HG02588 (cell line): ENCODE data around the gene KLHL29.

Source experiments
- ATAC-seq: cut with Tn5 transposase; IDR thresholded peaks from one replicate; pipeline ENCODE4 v1.9.1; 2021; ENCODE audit warnings: mild to moderate bottlenecking, moderate library complexity; ENCODE audit not compliant: unreplicated experiment

The KLHL29 gene

GRCh38 chr2:23622466-23622865 lies 237.5 kb downstream of the KLHL29 start:
- ATAC-seq: no peak

- no peak for ATAC-seq
Measured at GRCh38 chr2:23622966-23623675, 238.1 kb downstream of the KLHL29 start.

GRCh38 chr2:23624378-23624777 lies 239.4 kb downstream of the KLHL29 start:
- no peak for ATAC-seq

GRCh38 chr2:23624915-23625314 lies 239.9 kb downstream of the KLHL29 start:
- no peak for ATAC-seq

- no peak for ATAC-seq
Measured at GRCh38 chr2:23625726-23626125, 240.7 kb downstream of the KLHL29 start.

GRCh38 chr2:23626701-23627230 lies 241.8 kb downstream of the KLHL29 start:
- ATAC-seq: no peak

- ATAC-seq: no peak
Measured at GRCh38 chr2:23627236-23628009, 242.4 kb downstream of the KLHL29 start.

- ATAC-seq: no peak
Measured at GRCh38 chr2:23628926-23629771, 244.2 kb downstream of the KLHL29 start.

GRCh38 chr2:23629772-23630480 lies 244.9 kb downstream of the KLHL29 start:
- ATAC-seq: no peak

- ATAC-seq: no peak
Measured at GRCh38 chr2:23630961-23631360, 246.0 kb downstream of the KLHL29 start.

GRCh38 chr2:23631389-23631788 lies 246.4 kb downstream of the KLHL29 start:
- no peak for ATAC-seq

- no peak for ATAC-seq
Measured at GRCh38 chr2:23632386-23632785, 247.4 kb downstream of the KLHL29 start.

- ATAC-seq: no peak
Measured at GRCh38 chr2:23632831-23633395, 247.9 kb downstream of the KLHL29 start.

GRCh38 chr2:23633966-23634365 lies 249.0 kb downstream of the KLHL29 start:
- ATAC-seq: no peak

GRCh38 chr2:23635442-23636340 lies 250.7 kb downstream of the KLHL29 start:
- ATAC-seq: no peak

- ATAC-seq: no peak
Measured at GRCh38 chr2:23636426-23636825, 251.4 kb downstream of the KLHL29 start.

GRCh38 chr2:23637011-23637778 lies 252.2 kb downstream of the KLHL29 start:
- ATAC-seq: no peak

GRCh38 chr2:23639406-23639982 lies 254.5 kb downstream of the KLHL29 start:
- no peak for ATAC-seq
